HG02870 (cell line): ENCODE data around the gene CEP131.
"Not testable (repeated sequence)": the region's sequence is repeated elsewhere in the genome, so short reads cannot be mapped to it uniquely, and the experiment has no call there.

Experiments used
- ATAC-seq: cut with Tn5 transposase; IDR thresholded peaks from one replicate; pipeline ENCODE4 v1.9.1; 2021; ENCODE audit warnings: mild to moderate bottlenecking, moderate library complexity; ENCODE audit not compliant: unreplicated experiment

CEP131 gene

GRCh38 chr17:81156866-81157805 is 65.6 kb downstream of the CEP131 start:
- no peak for ATAC-seq

GRCh38 chr17:81154961-81155360 is 67.8 kb downstream of the CEP131 start:
- no peak for ATAC-seq

- not testable (repeated sequence) for ATAC-seq
Measured at GRCh38 chr17:81154016-81154415, 68.7 kb downstream of the CEP131 start.

GRCh38 chr17:81153340-81153803 is 69.4 kb downstream of the CEP131 start:
- ATAC-seq: no peak

GRCh38 chr17:81152288-81152828 is 70.4 kb downstream of the CEP131 start:
- no peak for ATAC-seq

- no peak for ATAC-seq
Measured at GRCh38 chr17:81151278-81151677, 71.5 kb downstream of the CEP131 start.

GRCh38 chr17:81150377-81151077 is 72.2 kb downstream of the CEP131 start:
- ATAC-seq: no peak

- ATAC-seq: no peak
Measured at GRCh38 chr17:81148986-81149533, 73.7 kb downstream of the CEP131 start.

GRCh38 chr17:81148571-81148970 is 74.2 kb downstream of the CEP131 start:
- ATAC-seq: no peak

GRCh38 chr17:81147701-81148100 is 75.1 kb downstream of the CEP131 start:
- ATAC-seq: no peak

- not testable (repeated sequence) for ATAC-seq
Measured at GRCh38 chr17:81146208-81146607, 76.6 kb downstream of the CEP131 start.

GRCh38 chr17:81144423-81144781 is 78.4 kb downstream of the CEP131 start:
- no peak for ATAC-seq

GRCh38 chr17:81143717-81144422 is 78.9 kb downstream of the CEP131 start:
- no peak for ATAC-seq

GRCh38 chr17:81143200-81143527 is 79.6 kb downstream of the CEP131 start:
- ATAC-seq: no peak

GRCh38 chr17:81142301-81143199 is 80.2 kb downstream of the CEP131 start:
- ATAC-seq: no peak

- ATAC-seq: no peak
Measured at GRCh38 chr17:81140695-81141094, 82.1 kb downstream of the CEP131 start.

- no peak for ATAC-seq
Measured at GRCh38 chr17:81140018-81140417, 82.7 kb downstream of the CEP131 start.
